ENCODE results near the gene ITPR2.

DNA sequence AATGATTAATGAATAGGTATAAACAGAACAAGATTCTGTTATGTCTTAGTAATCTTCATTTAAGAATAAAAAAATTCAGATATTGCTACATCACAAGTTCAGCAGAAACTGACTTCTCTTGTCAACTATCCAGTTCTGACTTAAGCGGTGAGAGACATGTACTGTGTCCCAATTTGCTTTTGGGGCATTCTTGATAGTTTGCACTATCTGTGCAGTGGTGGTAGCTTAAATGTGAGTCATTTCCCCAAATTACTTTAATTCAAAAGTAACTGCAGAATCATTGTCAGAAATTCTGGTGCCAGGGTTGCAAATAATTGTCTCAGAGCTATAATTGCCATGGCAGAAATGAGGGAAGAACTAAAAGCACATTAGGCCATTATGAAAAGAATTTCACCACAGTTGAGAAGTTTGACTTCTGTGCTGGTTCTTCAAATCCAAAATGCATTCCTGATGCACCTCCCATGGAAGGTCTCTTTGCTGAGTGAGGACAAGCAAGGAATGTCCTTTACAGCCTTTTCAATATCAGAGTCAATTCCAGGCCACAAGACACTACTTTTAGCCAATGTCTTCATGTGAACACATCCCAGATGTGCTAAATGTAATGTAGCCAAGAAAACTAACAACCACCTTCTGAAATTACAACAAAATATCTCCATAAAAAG lies 332.9 kb downstream of the ITPR2 start:
- no peak for TF ChIP-seq EZH2 (IDR thresholded peaks at IDR 0.05; ENCODE audit: borderline replicate concordance, low read length)
- TF ChIP-seq, protein P1, sequence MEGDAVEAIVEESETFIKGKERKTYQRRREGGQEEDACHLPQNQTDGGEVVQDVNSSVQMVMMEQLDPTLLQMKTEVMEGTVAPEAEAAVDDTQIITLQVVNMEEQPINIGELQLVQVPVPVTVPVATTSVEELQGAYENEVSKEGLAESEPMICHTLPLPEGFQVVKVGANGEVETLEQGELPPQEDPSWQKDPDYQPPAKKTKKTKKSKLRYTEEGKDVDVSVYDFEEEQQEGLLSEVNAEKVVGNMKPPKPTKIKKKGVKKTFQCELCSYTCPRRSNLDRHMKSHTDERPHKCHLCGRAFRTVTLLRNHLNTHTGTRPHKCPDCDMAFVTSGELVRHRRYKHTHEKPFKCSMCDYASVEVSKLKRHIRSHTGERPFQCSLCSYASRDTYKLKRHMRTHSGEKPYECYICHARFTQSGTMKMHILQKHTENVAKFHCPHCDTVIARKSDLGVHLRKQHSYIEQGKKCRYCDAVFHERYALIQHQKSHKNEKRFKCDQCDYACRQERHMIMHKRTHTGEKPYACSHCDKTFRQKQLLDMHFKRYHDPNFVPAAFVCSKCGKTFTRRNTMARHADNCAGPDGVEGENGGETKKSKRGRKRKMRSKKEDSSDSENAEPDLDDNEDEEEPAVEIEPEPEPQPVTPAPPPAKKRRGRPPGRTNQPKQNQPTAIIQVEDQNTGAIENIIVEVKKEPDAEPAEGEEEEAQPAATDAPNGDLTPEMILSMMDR (IDR thresholded peaks at IDR 0.05; ENCODE audit: low read length), result no peak

Measured in OCI-LY1 (cell line).